ENCODE data around the gene IGFBP6. TPM values are rescaled to one million over a fixed set of nuclear protein-coding genes. Genes with fewer than 3 reads are reported as not detected.

The IGFBP6 gene
- total RNA-seq, 1 donor = 577 TPM

GRCh38 chr12:53082637-53083175 lies 14.8 kb upstream of the IGFBP6 start:
- Histone ChIP-seq H3K4me1 (ENCODE audit: insufficient read depth, low read length) (peaks cover 24% of the 10 kb centered on the region), H3K36me3 (ENCODE audit: insufficient read depth, low read length) (peaks cover under 1% of the 10 kb centered on the region), H3K27me3 (ENCODE audit: insufficient read depth, low read length) (no peaks in the 10 kb centered on the region), H3K27ac (ENCODE audit: low read depth, low read length) (no peak overlapping the region), H3K79me2 (ENCODE audit: insufficient read depth, low read length) (peaks cover 12% of the 10 kb centered on the region), H4K20me1 (ENCODE audit: insufficient read depth, low read length) (no peaks in the 10 kb centered on the region), H3K4me3 (ENCODE audit: insufficient read depth, low read length) (no peak overlapping the region), H2AFZ (ENCODE audit: low read length) (no peak overlapping the region), H3K9me3 (ENCODE audit: low read depth, low read length) (no peaks in the 10 kb centered on the region), H3K4me2 (ENCODE audit: insufficient read depth, low read length) (no peak overlapping the region)
- no peak for DNase-seq (ENCODE audit: insufficient read length, low spot score, missing footprints)
- TF ChIP-seq, protein P1, sequence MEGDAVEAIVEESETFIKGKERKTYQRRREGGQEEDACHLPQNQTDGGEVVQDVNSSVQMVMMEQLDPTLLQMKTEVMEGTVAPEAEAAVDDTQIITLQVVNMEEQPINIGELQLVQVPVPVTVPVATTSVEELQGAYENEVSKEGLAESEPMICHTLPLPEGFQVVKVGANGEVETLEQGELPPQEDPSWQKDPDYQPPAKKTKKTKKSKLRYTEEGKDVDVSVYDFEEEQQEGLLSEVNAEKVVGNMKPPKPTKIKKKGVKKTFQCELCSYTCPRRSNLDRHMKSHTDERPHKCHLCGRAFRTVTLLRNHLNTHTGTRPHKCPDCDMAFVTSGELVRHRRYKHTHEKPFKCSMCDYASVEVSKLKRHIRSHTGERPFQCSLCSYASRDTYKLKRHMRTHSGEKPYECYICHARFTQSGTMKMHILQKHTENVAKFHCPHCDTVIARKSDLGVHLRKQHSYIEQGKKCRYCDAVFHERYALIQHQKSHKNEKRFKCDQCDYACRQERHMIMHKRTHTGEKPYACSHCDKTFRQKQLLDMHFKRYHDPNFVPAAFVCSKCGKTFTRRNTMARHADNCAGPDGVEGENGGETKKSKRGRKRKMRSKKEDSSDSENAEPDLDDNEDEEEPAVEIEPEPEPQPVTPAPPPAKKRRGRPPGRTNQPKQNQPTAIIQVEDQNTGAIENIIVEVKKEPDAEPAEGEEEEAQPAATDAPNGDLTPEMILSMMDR (IDR thresholded peaks at IDR 0.05; ENCODE audit: extremely low read depth, low read depth, low read length) = no peak

DNA sequence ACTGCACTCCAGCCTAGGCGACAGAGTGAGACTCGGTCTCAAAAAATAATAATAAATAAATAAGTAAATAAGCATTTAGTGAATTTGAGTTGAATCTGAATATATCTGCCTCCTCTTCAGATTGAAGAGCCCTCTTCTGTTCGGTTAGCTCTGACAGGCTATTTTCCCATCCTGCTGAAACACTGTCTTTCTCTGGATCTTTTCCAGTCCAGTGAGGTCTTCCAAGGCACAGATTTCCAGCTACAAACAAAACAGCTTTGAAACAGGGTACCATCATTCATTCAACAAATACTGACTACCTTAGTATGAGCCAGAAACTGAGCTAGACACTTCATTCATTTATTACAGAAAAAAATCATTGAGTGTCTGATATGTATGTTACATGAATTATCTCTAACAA lies 11.1 kb upstream of the IGFBP6 start:
- Histone ChIP-seq H3K4me2 (ENCODE audit: insufficient read depth, low read length) (no peak overlapping the region), H3K9me3 (ENCODE audit: low read depth, low read length) (no peaks in the 10 kb centered on the region), H3K79me2 (ENCODE audit: insufficient read depth, low read length) (no peaks in the 10 kb centered on the region), H4K20me1 (ENCODE audit: insufficient read depth, low read length) (no peaks in the 10 kb centered on the region), H3K4me3 (ENCODE audit: insufficient read depth, low read length) (no peak overlapping the region), H3K27ac (ENCODE audit: low read depth, low read length) (no peak overlapping the region), H3K4me1 (ENCODE audit: insufficient read depth, low read length) (no peaks in the 10 kb centered on the region), H3K36me3 (ENCODE audit: insufficient read depth, low read length) (no peaks in the 10 kb centered on the region), H2AFZ (ENCODE audit: low read length) (no peak overlapping the region), H3K27me3 (ENCODE audit: insufficient read depth, low read length) (no peaks in the 10 kb centered on the region)
- no peak for DNase-seq (ENCODE audit: insufficient read length, low spot score, missing footprints)
- TF ChIP-seq, protein P1 (IDR thresholded peaks at IDR 0.05; ENCODE audit: extremely low read depth, low read depth, low read length) = no peak

- Histone ChIP-seq H3K79me2 (ENCODE audit: insufficient read depth, low read length) (no peaks in the 10 kb centered on the region), H2AFZ (ENCODE audit: low read length) (no peak overlapping the region), H3K36me3 (ENCODE audit: insufficient read depth, low read length) (no peaks in the 10 kb centered on the region), H3K9me3 (ENCODE audit: low read depth, low read length) (no peaks in the 10 kb centered on the region), H4K20me1 (ENCODE audit: insufficient read depth, low read length) (no peaks in the 10 kb centered on the region), H3K27ac (ENCODE audit: low read depth, low read length) (no peak overlapping the region), H3K4me3 (ENCODE audit: insufficient read depth, low read length) (no peak overlapping the region), H3K4me2 (ENCODE audit: insufficient read depth, low read length) (no peak overlapping the region), H3K27me3 (ENCODE audit: insufficient read depth, low read length) (no peaks in the 10 kb centered on the region), H3K4me1 (ENCODE audit: insufficient read depth, low read length) (no peaks in the 10 kb centered on the region)
- no peak for DNase-seq (ENCODE audit: insufficient read length, low spot score, missing footprints)
- TF ChIP-seq, protein P1 (IDR thresholded peaks at IDR 0.05; ENCODE audit: extremely low read depth, low read depth, low read length) = no peak
Observed at GRCh38 chr12:53090105-53090504, 7.4 kb upstream of the IGFBP6 start.

DNA sequence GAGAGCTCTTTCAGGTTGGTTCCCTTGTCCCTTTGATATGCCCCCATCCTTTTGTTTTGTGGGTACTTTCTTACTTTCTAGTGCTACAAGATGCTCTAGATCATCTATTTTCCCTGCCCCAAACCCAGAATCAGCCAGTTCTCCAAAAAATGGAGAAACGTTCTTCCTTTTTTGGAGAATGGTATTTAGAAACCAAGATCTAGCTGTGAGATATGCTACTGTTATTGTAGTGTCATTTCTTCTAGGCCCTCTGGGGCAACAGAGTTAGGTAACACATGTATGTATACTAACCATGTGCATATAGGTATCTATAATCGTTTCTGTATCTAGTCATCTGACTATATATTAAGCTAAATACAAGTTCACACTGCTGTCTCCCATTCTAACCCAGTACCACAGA lies 6.9 kb upstream of the IGFBP6 start:
- H3K36me3 ChIP-seq (ENCODE audit: insufficient read depth, low read length) = no peaks in the 10 kb centered on the region
- no peak overlapping the region for H3K4me2 ChIP-seq (ENCODE audit: insufficient read depth, low read length)
- peaks cover under 1% of the 10 kb centered on the region for H3K4me1 ChIP-seq (ENCODE audit: insufficient read depth, low read length)
- H2AFZ ChIP-seq (ENCODE audit: low read length) = no peak overlapping the region
- no peak for DNase-seq (ENCODE audit: insufficient read length, low spot score, missing footprints)
- no peaks in the 10 kb centered on the region for H3K79me2 ChIP-seq (ENCODE audit: insufficient read depth, low read length)
- H3K9me3 ChIP-seq (ENCODE audit: low read depth, low read length) = no peaks in the 10 kb centered on the region
- no peak overlapping the region for H3K4me3 ChIP-seq (ENCODE audit: insufficient read depth, low read length)
- TF ChIP-seq, protein P1 (IDR thresholded peaks at IDR 0.05; ENCODE audit: extremely low read depth, low read depth, low read length) = no peak
- no peak overlapping the region for H3K27ac ChIP-seq (ENCODE audit: low read depth, low read length)
- H3K27me3 ChIP-seq (ENCODE audit: insufficient read depth, low read length) = no peaks in the 10 kb centered on the region
- no peaks in the 10 kb centered on the region for H4K20me1 ChIP-seq (ENCODE audit: insufficient read depth, low read length)
